Measurements from ENCODE around the gene CELSR3. TPM values are rescaled to one million over a fixed set of nuclear protein-coding genes. Genes with fewer than 3 reads are reported as not detected.

The CELSR3 gene
- 1.5 TPM for total RNA-seq

- intact Hi-C loops (cut with DNase I) = no loop called here
- ATAC-seq = peak; percentile 66
- peak; percentile 78 for DNase-seq (ENCODE audit: low spot score)
These were observed at the start of gene CELSR3 for GRCh38 chr3:48662753-48663488. CELSR3 (minus strand) TSS chr3:48662886; CDS start chr3:48662634, 252 bp downstream.

- intact Hi-C loops (cut with DNase I) = no loop called here
- no peak for DNase-seq (ENCODE audit: low spot score)
- ATAC-seq = no peak
These were observed 49.0 kb upstream of the CELSR3 start for GRCh38 chr3:48711727-48712126.

- no peak for DNase-seq (ENCODE audit: low spot score)
- intact Hi-C loops (cut with DNase I) = no loop called here
- ATAC-seq = no peak
These were observed 46.4 kb upstream of the CELSR3 start for GRCh38 chr3:48709051-48709461.

- ATAC-seq (peak; percentile 30), DNase-seq (ENCODE audit: low spot score) (no peak)
- intact Hi-C loops (cut with DNase I) = no loop called here
These were observed 45.8 kb upstream of the CELSR3 start for GRCh38 chr3:48708481-48708889.

GRCh38 chr3:48707157-48707556 is 44.5 kb upstream of the CELSR3 start:
- DNase-seq (ENCODE audit: low spot score) (no peak), ATAC-seq (no peak)
- intact Hi-C loops (cut with DNase I) = no loop called here

GRCh38 chr3:48702320-48702920 is 39.7 kb upstream of the CELSR3 start:
- DNase-seq (ENCODE audit: low spot score) (no peak), ATAC-seq (no peak)
- intact Hi-C loops (cut with DNase I) = no loop called here

GRCh38 chr3:48700731-48701405 is 38.2 kb upstream of the CELSR3 start:
- no peak for ATAC-seq
- DNase-seq (ENCODE audit: low spot score) = no peak
- intact Hi-C loops (cut with DNase I) = no loop called here

GRCh38 chr3:48698891-48699290 is 36.2 kb upstream of the CELSR3 start:
- ATAC-seq (no peak), DNase-seq (ENCODE audit: low spot score) (no peak)
- intact Hi-C loops (cut with DNase I) = no loop called here

GRCh38 chr3:48697952-48698351 is 35.3 kb upstream of the CELSR3 start:
- ATAC-seq (no peak), DNase-seq (ENCODE audit: low spot score) (no peak)
- intact Hi-C loops (cut with DNase I) = no loop called here

GRCh38 chr3:48696601-48697000 is 33.9 kb upstream of the CELSR3 start:
- DNase-seq (ENCODE audit: low spot score) (no peak), ATAC-seq (no peak)
- intact Hi-C loops (cut with DNase I) = no loop called here

GRCh38 chr3:48696156-48696555 is 33.5 kb upstream of the CELSR3 start:
- intact Hi-C loops (cut with DNase I) = no loop called here
- ATAC-seq = no peak
- no peak for DNase-seq (ENCODE audit: low spot score)

- intact Hi-C loops (cut with DNase I) = no loop called here
- ATAC-seq (peak; percentile 93), DNase-seq (ENCODE audit: low spot score) (peak; percentile 84)
These were observed 32.7 kb upstream of the CELSR3 start for GRCh38 chr3:48695393-48695753.

GRCh38 chr3:48694610-48695392 is 32.1 kb upstream of the CELSR3 start:
- intact Hi-C loops (cut with DNase I) = no loop called here
- DNase-seq (ENCODE audit: low spot score) = peak; percentile 90

GRCh38 chr3:48693826-48694225 is 31.1 kb upstream of the CELSR3 start:
- ATAC-seq = no peak
- DNase-seq (ENCODE audit: low spot score) = no peak
- intact Hi-C loops (cut with DNase I) = no loop called here

More at GRCh38 chr3:48694610-48695392, 32.1 kb upstream of the CELSR3 start:
- ATAC-seq = peak; percentile 97

GRCh38 chr3:48692551-48692950 is 29.9 kb upstream of the CELSR3 start:
- DNase-seq (ENCODE audit: low spot score) (no peak), ATAC-seq (no peak)
- intact Hi-C loops (cut with DNase I) = no loop called here

- ATAC-seq (no peak), DNase-seq (ENCODE audit: low spot score) (no peak)
- intact Hi-C loops (cut with DNase I) = no loop called here
These were observed 28.3 kb upstream of the CELSR3 start for GRCh38 chr3:48690846-48691458.

GRCh38 chr3:48689384-48689783 is 26.7 kb upstream of the CELSR3 start:
- DNase-seq (ENCODE audit: low spot score) = no peak
- no peak for ATAC-seq
- intact Hi-C loops (cut with DNase I) = no loop called here

- intact Hi-C loops (cut with DNase I) = no loop called here
- no peak for ATAC-seq
- DNase-seq (ENCODE audit: low spot score) = no peak
These were observed 26.0 kb upstream of the CELSR3 start for GRCh38 chr3:48688737-48689075.

GRCh38 chr3:48688032-48688736 is 25.5 kb upstream of the CELSR3 start:
- DNase-seq (ENCODE audit: low spot score) (no peak), ATAC-seq (no peak)
- intact Hi-C loops (cut with DNase I) = no loop called here
